Left forelimb (tissue), 1 donor: ENCODE measurements around the gene PDE3A.
"Not testable (repeated sequence)": the region's sequence is repeated elsewhere in the genome, so short reads cannot be mapped to it uniquely, and the experiment has no call there.

Source experiments
- DNase-seq: peaks from one replicate; pipeline ENCODE4 v3.0.0-alpha.2; 2018; ENCODE audit warnings: low spot score

Gene PDE3A

GRCh38 chr12:20604408-20605067 lies 236.2 kb downstream of the PDE3A start:
- no peak for DNase-seq

- not testable (repeated sequence) for DNase-seq
Measured at GRCh38 chr12:20615020-20615419, 246.7 kb downstream of the PDE3A start.

- no peak for DNase-seq
Measured at GRCh38 chr12:20616093-20616492, 247.8 kb downstream of the PDE3A start.

GRCh38 chr12:20620261-20620660 lies 251.9 kb downstream of the PDE3A start:
- DNase-seq: no peak

- no peak for DNase-seq
Measured at GRCh38 chr12:20624718-20625117, 256.4 kb downstream of the PDE3A start.

GRCh38 chr12:20625531-20625930 lies 257.2 kb downstream of the PDE3A start:
- no peak for DNase-seq

- no peak for DNase-seq
Measured at GRCh38 chr12:20627001-20627588, 258.8 kb downstream of the PDE3A start.

- no peak for DNase-seq
Measured at GRCh38 chr12:20628226-20628787, 260.0 kb downstream of the PDE3A start.

- no peak for DNase-seq
Measured at GRCh38 chr12:20628999-20629398, 260.7 kb downstream of the PDE3A start.

- no peak for DNase-seq
Measured at GRCh38 chr12:20629414-20630156, 261.2 kb downstream of the PDE3A start.

- no peak for DNase-seq
Measured at GRCh38 chr12:20631711-20632110, 263.4 kb downstream of the PDE3A start.

GRCh38 chr12:20641106-20641505 lies 272.8 kb downstream of the PDE3A start:
- no peak for DNase-seq

GRCh38 chr12:20643822-20644221 lies 275.5 kb downstream of the PDE3A start:
- DNase-seq: no peak

- no peak for DNase-seq
Measured at GRCh38 chr12:20646239-20646827, 278.0 kb downstream of the PDE3A start.

GRCh38 chr12:20653871-20654270 lies 285.5 kb downstream of the PDE3A start:
- DNase-seq: no peak

- DNase-seq: no peak
Measured at GRCh38 chr12:20656600-20656999, 288.3 kb downstream of the PDE3A start.

GRCh38 chr12:20657496-20657895 lies 289.2 kb downstream of the PDE3A start:
- no peak for DNase-seq

- DNase-seq: no peak
Measured at GRCh38 chr12:20681334-20681733, 313.0 kb downstream of the PDE3A start.

- no peak for DNase-seq
Measured at GRCh38 chr12:20695232-20695631, 326.9 kb downstream of the PDE3A start, which contains the start of gene SLCO1C1. SLCO1C1 (plus strand) TSS chr12:20695332; CDS start chr12:20699577, 4,245 bp downstream.

GRCh38 chr12:20696181-20696905 lies 328.0 kb downstream of the PDE3A start:
- DNase-seq: no peak

- DNase-seq: no peak
Measured at GRCh38 chr12:20701106-20701505, 332.8 kb downstream of the PDE3A start.

- no peak for DNase-seq
Measured at GRCh38 chr12:20704860-20705259, 336.5 kb downstream of the PDE3A start.
